ENCODE results near the gene SASH1. TPM values are rescaled to one million over a fixed set of nuclear protein-coding genes. Genes with fewer than 3 reads are reported as not detected.

SASH1 gene
- total RNA-seq, 1 experiment from 2014 or later: 33.2 TPM

- Histone ChIP-seq H3T11ph (ENCODE audit: low read length) (no peak overlapping the region), H3K4me1 (ENCODE audit: insufficient read depth, low read length) (no peaks in the 10 kb centered on the region), H3K9me3 (ENCODE audit: control insufficient read depth, low read depth, low read length) (no peaks in the 10 kb centered on the region), H3K27me3 (ENCODE audit: insufficient read depth, low read length) (peaks cover 3% of the 10 kb centered on the region; the same call in 1 of the 2 replicates), H3K79me1 (ENCODE audit: insufficient read depth, low read depth, low read length, poor library complexity, severe bottlenecking) (no peaks in the 10 kb centered on the region), H3K18ac (ENCODE audit: insufficient read length, low read depth, low read length) (no peak overlapping the region), H3K4me2 (ENCODE audit: insufficient read depth, insufficient read length, low read length) (no peak overlapping the region), H2BK15ac (ENCODE audit: low read depth, low read length) (no peak overlapping the region), H3K14ac (ENCODE audit: insufficient read depth, low read length) (no peak overlapping the region), H3K23me2 (ENCODE audit: insufficient read length, low read depth, low read length, poor library complexity, severe bottlenecking) (no peaks in the 10 kb centered on the region), H4K91ac (ENCODE audit: insufficient read length, low read depth, low read length) (no peak overlapping the region), H3K56ac (ENCODE audit: insufficient read length, low read depth, low read length) (no peak overlapping the region), H4K5ac (ENCODE audit: insufficient read length, low read depth, low read length) (no peak overlapping the region), H2AFZ (ENCODE audit: low read length) (no peak overlapping the region), H2BK5ac (ENCODE audit: insufficient read length, low read length) (no peak overlapping the region), H2AK5ac (ENCODE audit: insufficient read length, low read length) (no peak overlapping the region), H3K4ac (ENCODE audit: low read depth, low read length) (no peak overlapping the region), H3K79me2 (ENCODE audit: insufficient read depth, low read length) (no peaks in the 10 kb centered on the region), H4K8ac (replicated peaks; ENCODE audit: insufficient read length, low read depth, low read length) (no peak overlapping the region), H3K23ac (ENCODE audit: insufficient read length, low read depth, low read length) (no peak overlapping the region), H2BK20ac (ENCODE audit: low read depth, low read length, poor library complexity, severe bottlenecking) (no peak overlapping the region), H3K27ac (ENCODE audit: insufficient read length, low read depth, low read length) (no peak overlapping the region), H3K9ac (ENCODE audit: extremely low read depth, insufficient read length, low read length) (no peak overlapping the region), H4K20me1 (ENCODE audit: control insufficient read depth, insufficient read depth, insufficient read length) (no peaks in the 10 kb centered on the region), H2BK120ac (ENCODE audit: low read depth, low read length, poor library complexity, severe bottlenecking) (no peak overlapping the region), H2BK12ac (ENCODE audit: insufficient read length, low read depth, low read length) (no peak overlapping the region)
- no peak for DNase-seq
- no CpG with 5 or more reads among the region's 8 CpGs for WGBS (ENCODE audit: extremely low coverage, insufficient read length, low lambda C conversion rate)
- no peak for TF ChIP-seq CTCF (conservative IDR thresholded peaks at IDR 0.05)
- Mint-ChIP-seq H3K27ac (no peak overlapping the region), H3K27me3 (ENCODE audit: low read depth) (peaks cover 19% of the 10 kb centered on the region), H3K9me3 (peaks cover 5 to 6% of the 10 kb centered on the region in 2 experiments; a peak in 4 of 5 replicates), H3K36me3 (ENCODE audit: insufficient read depth in 1 of 3, low read depth in 3 of 3) (peaks cover 2 to 8% (median 4%) of the 10 kb centered on the region in 3 experiments; a peak in 5 of 7 replicates), H3K4me1 (peaks cover 0 to under 1% of the 10 kb centered on the region in 2 experiments; a peak in 1 of 4 replicates), H3K4me3 (no peak overlapping the region)
These were observed 222.8 kb downstream of the SASH1 start for GRCh38 chr6:148565321-148565926.
